Parathyroid adenoma (tissue), 2 donors: ENCODE measurements around the gene GALNT16.
A peak's percentile ranks its signal among the peaks of the same experiment; 100 is the strongest.

Experiments
- H2AFZ ChIP-seq: fragments of 300-600 bp; sonication (generic); one replicate; pipeline ENCODE4 v1.7.0; 2017; ENCODE audit warnings: antibody characterized with exemption, mild to moderate bottlenecking
- H3K27ac ChIP-seq: fragments of 300-600 bp; sonication (generic); one replicate; pipeline ENCODE4 v1.7.0; 2017
- H3K27me3 ChIP-seq: fragments of 300-600 bp; sonication (generic); one replicate; pipeline ENCODE4 v1.7.0; 2017; ENCODE audit warnings: low read length; ENCODE audit not compliant: control insufficient read depth, insufficient read depth
- H3K36me3 ChIP-seq: fragments of 300-600 bp; sonication (generic); one replicate; pipeline ENCODE4 v1.7.0; 2017; ENCODE audit warnings: low read length; ENCODE audit not compliant: control insufficient read depth, insufficient read depth
- H3K4me1 ChIP-seq: fragments of 300-600 bp; sonication (generic); one replicate; pipeline ENCODE4 v1.7.0; 2017; ENCODE audit warnings: control low read depth
- H3K4me2 ChIP-seq: fragments of 300-600 bp; sonication (generic); one replicate; pipeline ENCODE4 v1.7.0; 2017; ENCODE audit warnings: low read length
- H3K4me3 ChIP-seq: fragments of 300-600 bp; sonication (generic); one replicate; pipeline ENCODE4 v1.7.0; 2017; ENCODE audit warnings: low read depth, low read length
- H3K79me2 ChIP-seq: fragments of 300-600 bp; sonication (generic); one replicate; pipeline ENCODE4 v1.7.0; 2017; ENCODE audit warnings: control low read depth
- H3K9ac ChIP-seq: fragments of 300-600 bp; sonication (generic); one replicate; pipeline ENCODE4 v1.7.0; 2017; ENCODE audit warnings: mild to moderate bottlenecking
- H3K9me3 ChIP-seq: fragments of 300-600 bp; sonication (generic); one replicate; pipeline ENCODE4 v1.7.0; 2017; ENCODE audit warnings: low read length; ENCODE audit not compliant: control insufficient read depth
- CTCF ChIP-seq: fragments of 300-600 bp; sonication (generic); IDR thresholded peaks from one replicate; pipeline ENCODE4 v1.7.0; 2017; ENCODE audit warnings: antibody characterized with exemption, mild to moderate bottlenecking
- donor health status: primary hyperparathyroidism.

The GALNT16 gene

GRCh38 chr14:69260861-69261564 lies 1.1 kb downstream of the GALNT16 start:
- Histone ChIP-seq H3K27ac (no peak overlapping the region), H3K4me1 (peaks cover 6% of the 10 kb centered on the region), H3K36me3 (no peaks in the 10 kb centered on the region), H2AFZ (peak overlapping the region; percentile 38), H3K4me3 (no peak overlapping the region), H3K4me2 (no peak overlapping the region), H3K27me3 (no peaks in the 10 kb centered on the region), H3K79me2 (no peaks in the 10 kb centered on the region), H3K9me3 (no peaks in the 10 kb centered on the region), H3K9ac (no peak overlapping the region)
- TF ChIP-seq CTCF = peak; percentile 44

DNA sequence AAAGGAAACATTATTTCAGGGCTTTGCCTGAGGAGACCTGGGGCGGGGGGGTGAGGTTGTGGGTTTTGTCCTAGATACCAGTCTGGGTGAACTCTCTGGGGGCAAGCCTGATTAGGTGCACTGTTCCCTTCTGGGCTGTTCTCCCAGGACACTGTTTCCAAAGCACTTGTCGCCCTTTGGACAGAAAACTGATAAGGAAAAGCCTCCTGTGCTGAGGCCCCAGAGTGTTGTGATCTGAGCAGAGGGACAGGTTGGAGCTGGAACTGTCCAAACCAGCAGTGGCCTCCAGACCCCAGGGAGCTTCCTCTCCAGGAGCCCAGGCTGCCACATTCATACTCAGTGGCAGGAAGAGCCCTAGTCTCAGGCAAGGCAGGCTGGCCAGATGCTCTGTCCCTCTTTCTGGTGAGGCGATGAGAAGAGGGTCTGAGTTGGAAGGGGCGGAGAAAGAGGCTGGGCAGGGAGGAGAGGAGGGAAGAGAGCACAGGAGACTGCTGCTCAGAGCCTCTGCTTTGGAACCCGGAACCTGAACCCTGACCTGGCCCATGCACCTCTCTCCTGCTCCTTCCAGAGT lies 1.9 kb downstream of the GALNT16 start:
- Histone ChIP-seq H3K9me3 (no peaks in the 10 kb centered on the region), H3K4me2 (no peak overlapping the region), H3K36me3 (no peaks in the 10 kb centered on the region), H3K27me3 (no peaks in the 10 kb centered on the region), H3K27ac (no peak overlapping the region), H3K4me3 (no peak overlapping the region), H2AFZ (no peak overlapping the region), H3K9ac (no peak overlapping the region), H3K4me1 (peaks cover 6% of the 10 kb centered on the region), H3K79me2 (no peaks in the 10 kb centered on the region)
- TF ChIP-seq CTCF = no peak

DNA sequence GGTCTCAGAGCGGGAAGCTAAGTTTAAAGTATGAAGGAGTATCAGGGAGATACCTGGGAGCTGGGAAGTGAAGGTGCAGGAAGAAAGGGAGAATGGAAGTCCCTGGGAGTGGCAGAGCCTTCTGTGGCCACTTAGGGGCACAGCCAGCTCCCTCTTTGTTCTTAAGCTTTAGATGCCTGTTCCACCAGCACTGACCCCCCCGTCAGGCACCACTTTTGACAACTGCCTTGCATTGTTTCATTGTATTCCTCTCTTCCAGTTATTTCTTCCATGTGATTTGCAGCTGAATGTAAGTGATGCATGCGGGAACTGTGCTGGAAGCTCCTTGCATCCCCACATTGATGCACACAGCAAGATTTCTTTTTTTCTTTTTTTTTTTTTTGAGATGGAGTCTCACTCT lies 2.6 kb downstream of the GALNT16 start:
- TF ChIP-seq CTCF = no peak
- Histone ChIP-seq H3K9ac (no peak overlapping the region), H3K27ac (no peak overlapping the region), H3K4me3 (no peak overlapping the region), H2AFZ (no peak overlapping the region), H3K36me3 (no peaks in the 10 kb centered on the region), H3K9me3 (no peaks in the 10 kb centered on the region), H3K79me2 (no peaks in the 10 kb centered on the region), H3K4me1 (peaks cover 6% of the 10 kb centered on the region), H3K4me2 (no peak overlapping the region), H3K27me3 (no peaks in the 10 kb centered on the region)

- Histone ChIP-seq H3K27me3 (no peaks in the 10 kb centered on the region), H3K27ac (no peak overlapping the region), H3K4me3 (no peak overlapping the region), H3K79me2 (no peaks in the 10 kb centered on the region), H3K9ac (no peak overlapping the region), H3K9me3 (no peaks in the 10 kb centered on the region), H2AFZ (no peak overlapping the region), H3K4me1 (peaks cover 6% of the 10 kb centered on the region), H3K36me3 (no peaks in the 10 kb centered on the region), H3K4me2 (no peak overlapping the region)
- no peak for TF ChIP-seq CTCF
Observed at GRCh38 chr14:69263364-69263763, 3.4 kb downstream of the GALNT16 start.

DNA sequence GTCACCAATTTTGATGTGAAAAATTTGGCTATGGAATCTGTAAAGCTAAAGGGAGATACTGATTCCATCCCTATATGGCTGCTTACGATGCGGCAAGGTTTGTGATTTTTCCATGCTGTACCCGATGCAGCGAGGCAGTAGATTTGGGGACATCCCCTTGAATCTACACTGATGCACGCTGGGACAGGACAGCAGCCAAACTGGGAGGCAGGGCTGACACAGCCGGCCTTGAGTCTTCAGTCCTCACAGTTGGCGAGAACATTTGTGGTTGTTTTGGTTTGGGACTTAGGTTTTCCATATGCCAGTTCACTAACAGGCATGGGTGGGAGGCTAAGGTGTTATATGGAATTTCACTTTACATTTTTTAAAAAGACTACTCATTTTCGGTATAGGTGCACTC lies 3.8 kb downstream of the GALNT16 start:
- H3K36me3 ChIP-seq = no peaks in the 10 kb centered on the region
- H3K4me2 ChIP-seq = no peak overlapping the region
- no peak for TF ChIP-seq CTCF
- no peaks in the 10 kb centered on the region for H3K9me3 ChIP-seq
- H3K9ac ChIP-seq = no peak overlapping the region
- no peaks in the 10 kb centered on the region for H3K79me2 ChIP-seq
- H2AFZ ChIP-seq = no peak overlapping the region
- no peak overlapping the region for H3K4me3 ChIP-seq
- no peaks in the 10 kb centered on the region for H3K27me3 ChIP-seq
- no peak overlapping the region for H3K27ac ChIP-seq
- H3K4me1 ChIP-seq = peaks cover 6% of the 10 kb centered on the region
